NCI-H187 treated with DMSO at 0.1 percent for 48 hours (cell line): Measurements from ENCODE around the gene SHROOM3.
A peak's percentile ranks its signal among the peaks of the same experiment; 100 is the strongest.

Experiments used
- DNase-seq: peaks from one replicate; lab custom pipeline; 2025; lab: John Stamatoyannopoulos, UW

The SHROOM3 gene

DNA sequence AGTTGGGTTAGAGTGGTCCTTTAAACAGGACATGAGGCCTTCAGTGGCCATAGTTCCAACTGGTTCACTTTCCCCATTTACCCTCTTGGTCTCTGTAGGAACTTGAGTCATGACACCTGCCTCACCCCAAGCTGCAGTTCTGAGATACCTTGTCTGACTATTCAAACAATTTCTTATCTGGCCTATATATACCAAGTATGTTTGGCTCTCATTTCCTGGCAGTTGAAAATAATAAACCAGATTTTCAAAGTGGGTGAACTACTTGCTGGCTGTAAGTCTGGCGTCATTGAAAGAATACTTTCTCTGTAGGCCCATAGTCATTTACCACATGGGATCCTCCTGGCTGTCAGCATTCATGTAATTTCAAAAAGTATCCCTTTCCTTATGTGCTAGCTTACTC, 228.8 kb downstream of the SHROOM3 start:
- no peak for DNase-seq

DNA sequence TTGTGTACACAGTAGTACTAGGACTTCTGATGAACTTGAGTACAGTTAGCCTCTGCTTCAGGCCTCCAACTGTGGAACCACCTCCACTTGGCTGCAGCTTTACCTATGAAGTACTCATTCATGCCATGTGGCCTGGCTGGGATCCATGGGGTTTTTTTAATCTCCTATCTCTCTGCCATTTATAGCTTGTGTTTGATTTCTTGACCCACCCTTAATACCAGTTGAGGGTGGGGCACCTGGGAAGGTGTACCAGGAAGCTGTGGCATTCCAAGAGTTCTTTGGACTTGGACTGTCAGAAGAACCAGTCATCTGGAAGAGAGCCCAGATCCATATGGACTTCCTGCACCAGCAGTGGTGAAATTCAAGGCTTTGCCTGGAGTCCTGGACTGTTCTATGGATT, 230.1 kb downstream of the SHROOM3 start:
- no peak for DNase-seq

DNA sequence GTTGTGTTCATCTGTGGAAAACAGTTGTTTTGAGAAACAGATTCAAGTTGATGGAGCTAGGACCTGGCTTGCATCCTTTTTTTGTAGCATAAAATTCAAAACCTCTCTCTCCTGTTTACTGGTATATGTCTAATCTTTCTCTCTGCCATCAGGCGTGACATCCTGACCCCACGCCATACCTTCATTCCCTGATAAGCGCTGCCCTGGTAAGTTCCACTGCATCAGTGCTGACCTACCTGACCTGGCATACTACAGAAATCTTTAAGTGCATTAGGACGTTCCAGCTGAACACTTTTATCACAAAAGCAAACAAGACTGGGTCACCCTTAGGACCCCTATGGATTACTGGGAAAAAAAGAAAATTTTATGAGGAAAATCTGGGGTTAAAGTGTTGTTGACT, 230.7 kb downstream of the SHROOM3 start:
- DNase-seq, result no peak

DNA sequence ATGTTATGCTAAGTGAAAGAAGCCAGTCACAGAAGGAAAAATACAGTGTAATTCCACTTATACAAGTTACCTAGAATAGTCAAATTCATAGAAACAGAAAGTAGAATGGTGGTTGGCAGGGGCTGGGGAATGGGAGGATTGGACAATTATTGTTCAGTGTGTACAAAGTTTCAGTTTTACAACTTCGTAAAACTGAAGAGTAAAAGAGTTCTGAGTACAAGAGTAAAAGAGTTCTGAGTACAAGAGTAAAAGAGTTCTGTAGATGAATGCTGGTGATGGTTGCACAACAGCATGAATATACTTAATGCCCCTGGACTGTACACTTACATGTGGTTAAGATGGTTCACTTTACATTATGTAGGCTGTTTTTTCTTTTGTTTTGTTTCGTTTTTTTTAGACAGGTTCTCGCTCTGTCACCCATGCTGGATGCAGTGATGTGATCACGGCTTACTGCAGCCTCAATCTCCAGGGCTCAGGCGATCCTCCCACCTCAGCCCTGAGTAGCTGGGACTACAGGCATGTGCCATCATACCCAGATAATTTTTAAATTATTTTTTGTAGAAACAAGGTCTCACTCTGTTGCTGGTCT, 232.0 kb downstream of the SHROOM3 start:
- no peak for DNase-seq

DNA sequence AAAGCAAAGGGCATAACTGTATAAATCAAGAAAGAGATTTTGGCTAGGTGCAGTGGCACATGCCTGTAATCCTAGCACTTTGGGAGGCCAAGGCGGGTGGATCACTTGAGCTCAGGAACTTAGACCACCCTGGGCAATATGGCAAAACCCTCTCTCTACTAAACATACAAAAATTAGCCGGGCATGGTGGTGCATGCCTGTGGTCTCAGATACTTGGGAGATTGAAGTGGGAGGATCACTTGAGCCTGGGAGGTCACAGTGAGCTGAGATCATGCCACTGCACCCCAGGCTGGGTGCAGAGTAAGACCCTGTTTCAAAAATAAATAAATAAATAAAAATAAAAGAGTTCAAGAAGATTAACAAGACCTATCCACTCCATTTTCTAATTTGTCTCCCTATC, 235.6 kb downstream of the SHROOM3 start:
- DNase-seq, result no peak

DNA sequence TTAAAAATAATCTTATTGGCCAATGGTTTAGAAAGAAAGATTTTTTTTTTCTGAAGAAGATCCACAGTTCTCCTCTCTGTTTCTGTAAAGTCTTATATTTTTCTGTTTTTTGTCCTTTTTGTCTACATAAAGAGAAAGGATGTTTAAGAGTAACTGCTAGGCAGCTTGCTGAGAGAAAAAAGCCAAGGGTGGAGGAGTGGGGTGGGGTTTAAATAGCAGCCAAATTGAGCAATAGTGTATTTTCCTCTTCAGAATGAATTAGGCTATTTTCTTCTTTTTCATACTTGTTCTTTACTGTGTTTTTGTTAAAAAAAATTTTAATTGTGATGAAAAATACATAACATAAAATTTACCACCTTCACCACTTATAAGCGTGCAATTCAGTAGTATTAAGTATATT, 238.3 kb downstream of the SHROOM3 start:
- DNase-seq, result no peak

DNA sequence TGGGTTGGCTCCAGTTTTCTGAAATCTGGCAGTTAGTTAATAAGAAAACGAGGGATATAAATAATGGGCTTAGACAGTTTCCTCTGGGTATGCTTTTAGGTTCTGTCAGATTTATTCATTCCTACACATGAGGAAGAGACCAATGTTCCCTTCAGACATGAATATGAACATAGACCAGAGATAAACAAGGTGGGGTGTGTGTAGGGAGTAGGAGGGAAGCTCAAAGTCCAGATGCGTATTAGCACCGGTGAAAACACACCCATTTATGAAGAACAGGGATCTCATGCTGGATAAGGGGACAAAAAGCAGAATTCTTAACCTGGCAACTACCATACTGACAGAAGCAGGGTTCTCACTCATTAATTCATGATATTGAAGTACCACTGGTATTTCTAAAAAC, 240.0 kb downstream of the SHROOM3 start:
- no peak for DNase-seq

DNA sequence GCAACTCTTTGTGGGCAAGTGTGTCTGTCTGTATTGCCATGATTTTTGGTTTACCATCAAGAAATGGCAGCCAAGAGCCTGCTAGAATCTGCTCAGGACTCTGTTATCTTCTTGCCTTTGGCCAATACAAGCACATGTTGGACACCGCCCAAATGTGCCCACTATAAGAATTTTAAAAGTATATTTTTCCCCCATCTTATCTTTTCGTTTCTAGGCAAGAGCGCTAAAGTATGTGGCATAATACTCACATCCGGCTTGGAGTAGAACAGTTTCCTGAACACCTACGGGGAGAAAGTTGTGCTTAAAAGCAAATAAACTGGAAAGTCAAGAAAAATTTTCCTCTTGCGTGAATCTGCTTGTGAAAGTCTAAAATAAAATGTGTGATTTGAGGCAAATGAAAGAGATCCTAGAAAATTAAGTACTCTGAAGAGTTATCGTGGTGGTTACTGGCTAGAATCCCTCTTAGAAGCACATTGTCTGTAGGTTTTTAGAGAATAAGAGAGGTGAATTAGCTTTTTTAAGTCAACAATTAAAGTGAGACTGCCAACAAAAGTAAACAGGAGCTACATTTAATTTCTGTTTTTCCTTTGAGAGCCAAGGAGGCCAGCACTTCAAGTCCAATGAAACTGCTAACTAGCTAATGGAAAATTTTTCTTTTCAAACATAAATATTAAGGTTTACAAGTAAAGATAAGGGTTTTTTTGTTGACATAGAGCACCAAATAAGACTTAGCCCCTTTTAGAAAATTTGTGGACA, 242.7 kb downstream of the SHROOM3 start:
- no peak for DNase-seq

DNA sequence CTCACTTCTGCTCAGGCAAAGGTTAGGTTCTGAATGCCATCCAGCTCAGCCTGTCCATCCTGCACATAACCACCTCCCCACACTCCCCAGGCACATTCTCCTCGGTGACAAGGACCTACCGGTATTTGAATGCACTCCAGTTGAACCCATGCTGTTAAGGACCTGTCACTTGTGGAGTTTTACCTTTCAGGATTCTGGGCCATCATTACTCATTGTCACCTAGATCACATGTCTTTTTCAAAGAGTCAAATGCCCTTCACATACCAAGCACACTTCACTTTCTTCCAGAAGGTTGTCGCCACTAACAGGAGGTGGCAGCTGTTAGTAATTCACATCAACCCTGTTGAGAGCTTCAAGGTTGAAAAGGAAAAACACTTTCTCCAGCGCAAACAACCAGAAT, 244.7 kb downstream of the SHROOM3 start:
- peak; percentile 96 for DNase-seq

DNA sequence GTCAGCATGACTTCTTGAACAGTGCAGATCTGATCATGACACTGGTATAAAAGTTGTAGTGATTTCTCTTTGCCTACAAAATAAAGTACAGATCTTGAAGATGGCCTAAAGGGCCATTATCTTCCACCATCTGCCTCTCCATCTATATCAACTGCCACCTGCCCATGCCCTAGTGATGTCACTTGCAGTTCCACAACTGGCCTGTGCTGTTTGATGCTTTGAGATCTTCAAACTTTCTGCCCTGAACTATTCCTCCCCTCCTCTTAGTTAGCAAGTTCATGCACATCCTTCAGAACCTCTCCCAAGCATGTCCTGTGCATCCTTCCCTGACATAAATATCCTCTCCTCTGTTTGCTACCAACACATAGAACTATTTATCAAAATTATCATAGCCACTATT, 245.9 kb downstream of the SHROOM3 start:
- DNase-seq, result no peak

DNA sequence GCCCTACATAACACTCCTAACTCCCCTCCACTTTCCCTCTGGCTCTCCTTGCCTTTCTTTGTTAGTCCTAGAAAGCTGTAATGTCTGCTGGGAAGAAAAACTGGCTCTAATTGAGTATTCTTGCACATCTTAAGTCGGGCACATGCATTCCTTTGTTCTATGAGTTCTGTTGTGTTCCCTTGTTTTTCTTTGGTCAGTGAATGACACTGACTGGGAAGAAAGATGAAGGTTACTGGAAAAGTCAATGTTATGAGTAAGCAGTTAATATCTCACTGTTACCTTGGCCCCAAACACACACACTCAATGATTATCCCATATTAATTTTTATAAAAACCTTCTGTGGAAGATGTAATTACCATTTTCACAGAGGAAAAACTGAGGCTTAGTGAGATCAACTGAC, 247.0 kb downstream of the SHROOM3 start:
- no peak for DNase-seq

DNA sequence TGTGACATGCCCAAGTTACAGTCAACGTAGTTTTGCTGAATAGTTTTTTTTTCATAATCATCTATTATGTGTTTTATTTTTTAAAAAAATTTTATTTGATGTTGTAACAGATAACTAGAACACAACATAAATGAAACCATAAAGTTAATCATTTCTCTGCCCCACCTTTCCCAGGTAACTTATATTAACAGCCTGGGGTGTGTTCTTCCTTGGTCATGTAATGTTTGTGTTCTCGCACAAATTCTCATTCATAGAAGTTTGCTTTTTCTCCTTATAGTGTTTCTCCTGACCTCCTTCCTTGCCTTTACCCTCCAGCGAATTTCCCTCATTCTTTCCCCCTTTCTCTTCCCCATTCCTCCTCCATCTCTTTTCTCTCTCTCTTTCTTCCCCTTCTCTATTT, 248.1 kb downstream of the SHROOM3 start:
- DNase-seq, result no peak

DNA sequence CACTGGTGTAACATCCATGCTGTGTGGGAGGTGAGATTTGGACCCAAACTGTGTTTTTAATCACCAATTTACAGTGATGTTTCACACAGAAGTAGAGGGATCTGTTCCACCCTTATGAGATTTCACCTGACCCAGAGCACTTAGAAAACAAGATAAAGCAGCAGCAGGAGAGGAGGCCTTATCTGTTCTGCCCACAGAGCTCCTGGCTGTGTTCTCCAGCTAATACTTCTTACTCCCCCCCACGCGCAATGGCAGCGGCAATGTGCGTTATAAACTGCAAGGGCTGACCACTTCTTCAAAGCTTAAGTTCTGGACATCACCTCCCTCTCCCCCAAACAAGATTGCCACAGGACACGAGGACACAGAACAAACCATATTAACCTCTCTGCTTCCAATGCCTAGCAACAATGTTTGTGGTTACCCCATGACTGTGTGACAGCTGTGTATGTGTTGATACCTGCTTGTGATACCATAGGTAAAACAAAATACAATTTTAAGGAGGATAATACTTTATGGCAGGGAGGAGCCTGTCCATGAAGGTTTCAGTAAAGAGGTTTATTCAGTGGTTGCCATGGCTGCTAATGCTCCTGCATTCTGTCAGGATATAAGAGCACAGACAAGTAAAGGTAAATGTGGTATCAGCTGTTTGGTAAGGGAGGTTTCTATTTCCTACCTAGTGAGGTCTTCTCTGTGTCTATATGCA, 252.9 kb downstream of the SHROOM3 start:
- DNase-seq, result peak; percentile 70

DNA sequence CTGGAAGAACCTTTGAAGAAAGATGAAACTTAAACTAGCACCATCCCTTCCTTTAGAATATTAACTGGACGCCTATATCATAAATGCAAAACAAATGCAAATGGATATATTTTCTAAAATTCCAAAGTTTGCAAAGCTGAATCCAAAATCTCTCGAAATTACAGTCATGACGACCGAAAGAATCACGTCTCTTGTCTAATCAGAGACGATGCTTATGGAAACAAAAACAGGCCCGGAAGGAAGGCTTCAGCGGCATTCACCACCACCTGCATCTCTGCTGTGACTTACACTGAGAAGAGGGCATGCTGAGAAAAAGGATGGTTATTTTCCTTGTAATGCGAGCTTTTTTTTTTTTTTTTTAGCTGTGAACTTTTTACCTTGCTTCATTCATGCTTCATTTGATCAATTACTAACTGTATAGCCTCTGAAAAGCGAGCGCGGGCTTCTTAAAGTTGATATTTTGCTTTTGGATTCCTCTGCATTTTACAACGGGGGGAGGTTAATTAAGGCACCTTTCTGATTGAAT, 253.7 kb downstream of the SHROOM3 start:
- no peak for DNase-seq

DNA sequence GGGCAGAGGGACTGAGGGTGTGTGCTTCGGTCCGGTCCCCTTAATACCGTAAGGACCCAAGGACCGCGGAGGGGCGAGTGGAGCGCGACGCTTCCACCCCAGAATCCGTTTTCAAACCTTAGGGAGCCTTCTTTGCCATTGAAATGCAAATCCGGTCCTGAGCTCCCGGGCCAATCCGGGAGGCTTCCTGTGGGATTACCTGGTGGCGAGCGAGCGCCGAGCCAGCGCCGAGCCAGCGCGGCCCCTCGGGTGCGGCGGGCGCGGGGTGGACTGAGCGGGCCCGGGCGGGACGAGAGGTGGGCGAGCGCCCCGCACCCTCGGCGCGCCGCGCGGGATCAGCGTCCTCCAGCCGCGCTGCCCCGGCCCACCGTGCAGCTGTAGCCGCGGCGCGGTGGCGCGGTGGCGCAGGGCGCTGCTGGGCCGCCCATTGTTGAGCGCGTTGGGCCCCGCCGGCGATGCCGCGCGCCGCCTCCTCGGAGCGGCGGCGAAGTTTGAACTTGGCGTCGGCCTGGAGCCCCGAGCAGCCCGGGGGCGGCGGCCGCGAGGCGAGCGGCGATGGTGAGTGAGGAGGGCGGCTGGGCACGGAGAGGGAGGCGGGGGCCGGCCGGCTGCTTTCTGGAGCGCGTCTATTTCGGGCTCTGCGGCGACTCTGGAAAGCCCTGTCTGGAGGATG, 254.3 kb downstream of the SHROOM3 start:
- peak; percentile 23 for DNase-seq

DNA sequence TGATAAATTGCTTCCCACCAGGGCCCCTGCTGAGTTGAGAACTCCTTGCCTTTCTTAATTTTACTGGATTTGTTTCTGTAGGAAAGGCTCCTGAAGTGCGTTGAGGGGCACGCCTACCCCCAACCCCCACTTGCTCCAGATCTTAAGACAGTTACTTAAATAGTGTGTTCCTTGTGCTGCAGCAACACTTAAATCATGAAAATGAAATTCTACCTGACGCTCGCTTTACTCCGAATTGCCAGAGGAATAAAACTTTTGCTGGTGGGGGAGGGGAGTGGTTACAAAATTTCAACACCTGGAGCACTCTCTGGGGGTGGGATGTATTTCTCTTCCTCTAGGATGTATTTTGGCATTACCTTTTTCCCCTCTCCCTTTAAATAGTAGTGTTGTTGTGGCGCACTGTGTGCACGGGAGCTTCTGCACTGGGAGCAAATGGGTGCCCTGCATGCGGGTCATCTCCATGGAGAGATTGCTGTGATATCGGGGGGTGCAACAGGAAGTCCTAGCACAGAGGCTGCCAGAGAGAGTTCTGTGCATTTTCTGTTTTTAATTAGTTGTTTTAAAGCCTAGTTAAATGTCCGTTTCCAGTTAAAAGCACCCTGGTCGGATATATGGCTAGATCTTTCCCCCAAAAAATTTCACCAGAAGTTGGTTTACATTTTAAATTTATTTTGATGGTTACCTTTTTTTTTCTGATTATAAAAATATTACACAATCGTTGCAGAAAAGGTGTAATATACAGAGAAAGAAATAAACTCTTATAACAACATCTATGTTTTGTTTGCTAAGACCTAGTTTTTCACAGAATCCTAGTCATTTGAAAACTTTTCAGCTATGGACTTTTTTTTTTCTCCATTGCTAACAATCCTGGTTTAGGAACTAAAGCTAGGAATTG, 255.2 kb downstream of the SHROOM3 start:
- DNase-seq, result no peak

DNA sequence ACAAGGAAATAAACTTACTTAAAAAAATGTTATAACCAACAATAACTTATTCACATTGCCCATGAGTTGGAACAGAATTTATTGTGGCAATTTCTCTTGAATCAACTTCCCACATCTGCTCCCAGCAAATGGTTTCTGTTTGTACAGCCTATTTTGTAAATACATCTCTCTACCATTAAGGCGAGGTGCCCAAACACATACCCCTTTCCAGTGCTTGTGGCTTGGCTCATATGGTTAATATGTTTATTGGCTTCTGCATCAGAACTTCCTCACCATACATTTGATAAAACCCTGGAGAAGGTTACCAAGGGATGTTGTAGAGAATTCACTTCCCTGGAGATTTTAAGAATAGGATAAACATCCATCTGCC, 255.9 kb downstream of the SHROOM3 start:
- no peak for DNase-seq

DNA sequence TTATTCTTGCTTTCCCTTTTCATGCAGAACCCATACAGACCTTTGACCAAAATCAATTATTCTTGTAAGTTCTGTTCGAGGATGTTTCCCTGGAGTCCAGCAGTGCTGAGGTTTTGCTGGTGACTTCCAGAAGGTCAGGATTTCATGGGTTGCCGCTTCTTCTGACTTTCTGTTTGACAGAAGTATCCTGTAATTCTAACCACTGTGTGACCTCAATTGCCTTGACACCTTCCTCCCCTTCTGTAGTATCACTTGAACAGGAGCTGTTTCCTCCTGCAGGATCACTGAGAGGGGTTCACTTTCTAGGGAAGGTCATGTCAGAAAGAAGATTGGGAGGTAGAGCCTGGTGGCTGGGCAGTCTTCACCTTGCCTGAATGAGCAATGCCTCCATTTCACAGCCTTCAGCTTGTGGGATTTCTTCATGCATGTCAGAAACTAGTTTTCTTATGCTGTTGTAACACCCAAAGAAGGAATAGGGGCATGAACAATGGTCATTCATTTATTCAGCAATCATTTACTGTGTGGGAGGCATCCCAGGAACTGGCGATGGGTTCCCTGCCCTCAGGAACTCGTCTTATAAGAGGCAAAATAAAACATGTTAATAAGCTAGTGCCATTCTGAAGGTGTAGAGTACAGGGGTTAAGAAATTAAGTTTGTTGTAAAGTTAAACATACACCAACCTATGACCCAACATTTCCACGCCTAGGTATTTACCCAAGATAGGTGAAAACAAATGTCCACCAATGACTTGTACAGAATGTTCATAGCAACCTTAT, 257.0 kb downstream of the SHROOM3 start:
- no peak for DNase-seq

DNA sequence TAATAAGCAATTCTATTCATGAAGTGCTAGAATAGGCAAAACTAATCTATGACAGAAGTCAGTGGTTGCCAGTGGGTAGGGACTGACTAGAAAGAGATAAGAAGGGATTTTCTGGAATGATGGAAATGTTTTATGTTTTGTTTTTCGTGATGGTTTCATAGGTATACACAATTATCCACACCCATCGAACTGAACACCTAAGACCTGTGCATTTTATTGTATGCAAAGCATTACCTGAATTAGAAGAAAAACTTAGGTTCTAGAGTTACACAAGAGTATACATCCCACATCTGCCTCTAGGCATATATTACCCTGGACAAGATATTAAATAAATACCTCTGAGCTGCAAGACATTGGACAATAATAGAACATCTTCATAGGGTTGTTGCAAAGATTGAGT, 257.7 kb downstream of the SHROOM3 start:
- no peak for DNase-seq

DNA sequence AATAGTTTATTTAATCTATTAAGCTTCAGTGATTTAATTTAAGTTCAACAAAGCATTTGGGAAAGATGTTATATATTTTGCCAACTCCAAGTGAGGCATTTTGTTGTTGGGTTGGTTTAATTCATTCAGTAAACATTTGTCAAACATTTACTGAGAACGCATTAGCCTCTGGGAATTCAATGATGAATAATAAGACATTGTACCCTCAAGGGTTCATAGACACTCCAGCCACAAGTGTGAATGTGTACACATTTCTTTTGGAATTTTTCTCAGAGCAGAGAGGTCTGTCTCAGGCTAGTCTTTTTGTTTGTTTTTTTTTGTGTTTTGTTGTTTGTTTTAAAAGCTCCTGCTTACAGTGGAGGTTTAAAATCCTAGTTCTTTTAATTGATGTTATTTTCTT, 259.0 kb downstream of the SHROOM3 start:
- DNase-seq, result no peak

DNA sequence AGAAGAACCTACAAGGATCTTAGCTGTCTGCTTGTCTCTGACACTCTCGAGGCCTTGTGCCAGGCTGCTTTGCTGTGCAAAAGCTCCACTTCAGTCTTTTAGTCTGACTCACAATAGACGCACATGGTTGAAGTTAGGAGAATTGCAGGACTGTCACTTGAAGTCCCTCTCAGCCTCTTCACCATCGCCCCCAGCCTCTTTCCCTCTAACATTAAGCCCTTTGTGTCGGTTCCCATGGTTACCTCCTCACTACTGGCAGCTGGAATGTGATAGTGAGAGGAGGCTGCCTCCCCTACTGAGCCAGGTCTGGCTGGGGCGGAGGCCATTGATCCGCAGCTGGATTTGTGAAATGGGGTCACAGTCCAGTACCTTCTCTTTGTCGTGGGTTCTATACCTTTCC, 261.1 kb downstream of the SHROOM3 start:
- DNase-seq, result peak; percentile 76
